ENCODE data around the gene OLAH.
A peak's percentile ranks its signal among the peaks of the same experiment; 100 is the strongest.

The OLAH gene

GRCh38 chr10:15053061-15053460 lies 9.3 kb downstream of the OLAH start:
- Histone ChIP-seq H2AK5ac (ENCODE audit: low read length, severe bottlenecking) (no peak overlapping the region), H3K18ac (ENCODE audit: low read depth in 1 of 2, low read length in 2 of 2) (no peak overlapping the region), H3K36me3 (ENCODE audit: control insufficient read depth in 1 of 2, insufficient read depth in 2 of 2, low read depth in 1 of 2, low read length in 2 of 2) (no peaks in the 10 kb centered on the region), H3K4me1 (ENCODE audit: control insufficient read depth, insufficient read depth, low read depth, low read length) (peaks cover 1% of the 10 kb centered on the region), H2BK120ac (ENCODE audit: low read depth, low read length) (no peak overlapping the region), H3K27ac (ENCODE audit: low read length, poor library complexity, severe bottlenecking) (no peak overlapping the region), H2BK15ac (ENCODE audit: low read depth, poor library complexity, severe bottlenecking) (no peak overlapping the region), H2BK12ac (ENCODE audit: low read length in 2 of 2) (no peak overlapping the region), H3K9ac (ENCODE audit: low read length) (no peak overlapping the region), H3K4me2 (ENCODE audit: low read length, poor library complexity, severe bottlenecking) (no peak overlapping the region), H4K91ac (ENCODE audit: low read length) (no peak overlapping the region), H3K27me3 (ENCODE audit: control insufficient read depth in 1 of 2, insufficient read depth in 1 of 2, low read length in 2 of 2) (no peaks in the 10 kb centered on the region), H3K14ac (ENCODE audit: low read length in 2 of 2) (no peak overlapping the region), H3K23ac (ENCODE audit: low read length in 2 of 2) (no peak overlapping the region), H2BK5ac (ENCODE audit: low read depth, low read length, poor library complexity, severe bottlenecking) (peak overlapping the region; percentile 31), H3K79me1 (replicated peaks; ENCODE audit: low read length, poor library complexity, severe bottlenecking) (no peaks in the 10 kb centered on the region), H3K9me3 (ENCODE audit: control insufficient read depth, low read length) (no peaks in the 10 kb centered on the region), H2AFZ (ENCODE audit: low read depth, low read length) (no peak overlapping the region), H3K4me3 (ENCODE audit: insufficient read depth in 1 of 2, low read depth in 1 of 2, low read length in 2 of 2) (no peak overlapping the region), H3K4ac (ENCODE audit: low read depth in 1 of 2, low read length in 2 of 2) (no peak overlapping the region), H4K8ac (ENCODE audit: low read length) (no peak overlapping the region)
- no peak for DNase-seq
- 97% methylated on average over 3 of the region's 3 CpGs for WGBS

GRCh38 chr10:15058689-15059088 lies 14.9 kb downstream of the OLAH start:
- H3K14ac ChIP-seq (ENCODE audit: low read length in 2 of 2), result no peak overlapping the region
- H3K36me3 ChIP-seq (ENCODE audit: control insufficient read depth in 1 of 2, insufficient read depth in 2 of 2, low read depth in 1 of 2, low read length in 2 of 2), result no peaks in the 10 kb centered on the region

GRCh38 chr10:15059914-15060313 lies 16.2 kb downstream of the OLAH start:
- H3K27me3 ChIP-seq (ENCODE audit: control insufficient read depth in 1 of 2, insufficient read depth in 1 of 2, low read length in 2 of 2), result no peaks in the 10 kb centered on the region
- DNase-seq, result no peak
- H2BK12ac ChIP-seq (ENCODE audit: low read length in 2 of 2), result no peak overlapping the region
- H3K9me3 ChIP-seq (ENCODE audit: control insufficient read depth, low read length), result peaks cover 9% of the 10 kb centered on the region
- H3K14ac ChIP-seq (ENCODE audit: low read length in 2 of 2), result no peak overlapping the region
- H3K23ac ChIP-seq (ENCODE audit: low read length in 2 of 2), result no peak overlapping the region
- no peaks in the 10 kb centered on the region for H3K4me1 ChIP-seq (ENCODE audit: control insufficient read depth, insufficient read depth, low read depth, low read length)
- no peak overlapping the region for H2BK120ac ChIP-seq (ENCODE audit: low read depth, low read length)
- H2AK5ac ChIP-seq (ENCODE audit: low read length, severe bottlenecking), result no peak overlapping the region
- H3K4me3 ChIP-seq (ENCODE audit: insufficient read depth in 1 of 2, low read depth in 1 of 2, low read length in 2 of 2), result no peak overlapping the region
- no peak overlapping the region for H3K4ac ChIP-seq (ENCODE audit: low read depth in 1 of 2, low read length in 2 of 2)
- H2BK15ac ChIP-seq (ENCODE audit: low read depth, poor library complexity, severe bottlenecking), result no peak overlapping the region
- H2BK5ac ChIP-seq (ENCODE audit: low read depth, low read length, poor library complexity, severe bottlenecking), result no peak overlapping the region
- H3K9ac ChIP-seq (ENCODE audit: low read length), result no peak overlapping the region
- H3K79me1 ChIP-seq (replicated peaks; ENCODE audit: low read length, poor library complexity, severe bottlenecking), result no peaks in the 10 kb centered on the region
- no peak overlapping the region for H4K8ac ChIP-seq (ENCODE audit: low read length)
- no peak overlapping the region for H3K4me2 ChIP-seq (ENCODE audit: low read length, poor library complexity, severe bottlenecking)
- 83% methylated on average over 3 of the region's 4 CpGs for WGBS
- no peak overlapping the region for H3K27ac ChIP-seq (ENCODE audit: low read length, poor library complexity, severe bottlenecking)
- no peaks in the 10 kb centered on the region for H3K36me3 ChIP-seq (ENCODE audit: control insufficient read depth in 1 of 2, insufficient read depth in 2 of 2, low read depth in 1 of 2, low read length in 2 of 2)
- H2AFZ ChIP-seq (ENCODE audit: low read depth, low read length), result no peak overlapping the region
- no peak overlapping the region for H3K18ac ChIP-seq (ENCODE audit: low read depth in 1 of 2, low read length in 2 of 2)
- H4K91ac ChIP-seq (ENCODE audit: low read length), result no peak overlapping the region

More at GRCh38 chr10:15058689-15059088, 14.9 kb downstream of the OLAH start:
- Histone ChIP-seq H3K18ac (ENCODE audit: low read depth in 1 of 2, low read length in 2 of 2) (no peak overlapping the region), H2BK5ac (ENCODE audit: low read depth, low read length, poor library complexity, severe bottlenecking) (no peak overlapping the region), H4K91ac (ENCODE audit: low read length) (no peak overlapping the region), H3K9ac (ENCODE audit: low read length) (no peak overlapping the region), H2AK5ac (ENCODE audit: low read length, severe bottlenecking) (no peak overlapping the region), H2BK120ac (ENCODE audit: low read depth, low read length) (no peak overlapping the region), H2AFZ (ENCODE audit: low read depth, low read length) (no peak overlapping the region), H3K27me3 (ENCODE audit: control insufficient read depth in 1 of 2, insufficient read depth in 1 of 2, low read length in 2 of 2) (no peaks in the 10 kb centered on the region), H3K79me1 (replicated peaks; ENCODE audit: low read length, poor library complexity, severe bottlenecking) (no peaks in the 10 kb centered on the region), H2BK12ac (ENCODE audit: low read length in 2 of 2) (no peak overlapping the region), H3K4me2 (ENCODE audit: low read length, poor library complexity, severe bottlenecking) (no peak overlapping the region), H2BK15ac (ENCODE audit: low read depth, poor library complexity, severe bottlenecking) (no peak overlapping the region), H3K9me3 (ENCODE audit: control insufficient read depth, low read length) (peaks cover 8% of the 10 kb centered on the region), H3K23ac (ENCODE audit: low read length in 2 of 2) (no peak overlapping the region), H3K4me3 (ENCODE audit: insufficient read depth in 1 of 2, low read depth in 1 of 2, low read length in 2 of 2) (no peak overlapping the region), H4K8ac (ENCODE audit: low read length) (no peak overlapping the region), H3K27ac (ENCODE audit: low read length, poor library complexity, severe bottlenecking) (no peak overlapping the region), H3K4ac (ENCODE audit: low read depth in 1 of 2, low read length in 2 of 2) (no peak overlapping the region), H3K4me1 (ENCODE audit: control insufficient read depth, insufficient read depth, low read depth, low read length) (no peaks in the 10 kb centered on the region)
- 100% methylated on average over 1 of the region's 1 CpG for WGBS
- no peak for DNase-seq

- 85% methylated on average over 2 of the region's 2 CpGs for WGBS
- Histone ChIP-seq H2AFZ (ENCODE audit: low read depth, low read length) (no peak overlapping the region), H3K9me3 (ENCODE audit: control insufficient read depth, low read length) (peaks cover 16% of the 10 kb centered on the region), H4K8ac (ENCODE audit: low read length) (no peak overlapping the region), H2BK12ac (ENCODE audit: low read length in 2 of 2) (no peak overlapping the region), H3K4ac (ENCODE audit: low read depth in 1 of 2, low read length in 2 of 2) (no peak overlapping the region), H3K27me3 (ENCODE audit: control insufficient read depth in 1 of 2, insufficient read depth in 1 of 2, low read length in 2 of 2) (no peaks in the 10 kb centered on the region), H3K18ac (ENCODE audit: low read depth in 1 of 2, low read length in 2 of 2) (no peak overlapping the region), H3K79me1 (replicated peaks; ENCODE audit: low read length, poor library complexity, severe bottlenecking) (no peaks in the 10 kb centered on the region), H2AK5ac (ENCODE audit: low read length, severe bottlenecking) (no peak overlapping the region), H3K23ac (ENCODE audit: low read length in 2 of 2) (no peak overlapping the region), H3K36me3 (ENCODE audit: control insufficient read depth in 1 of 2, insufficient read depth in 2 of 2, low read depth in 1 of 2, low read length in 2 of 2) (no peaks in the 10 kb centered on the region), H3K9ac (ENCODE audit: low read length) (no peak overlapping the region), H3K14ac (ENCODE audit: low read length in 2 of 2) (no peak overlapping the region), H2BK5ac (ENCODE audit: low read depth, low read length, poor library complexity, severe bottlenecking) (no peak overlapping the region), H3K27ac (ENCODE audit: low read length, poor library complexity, severe bottlenecking) (no peak overlapping the region), H4K91ac (ENCODE audit: low read length) (no peak overlapping the region), H3K4me1 (ENCODE audit: control insufficient read depth, insufficient read depth, low read depth, low read length) (no peaks in the 10 kb centered on the region), H2BK15ac (ENCODE audit: low read depth, poor library complexity, severe bottlenecking) (no peak overlapping the region), H2BK120ac (ENCODE audit: low read depth, low read length) (no peak overlapping the region), H3K4me3 (ENCODE audit: insufficient read depth in 1 of 2, low read depth in 1 of 2, low read length in 2 of 2) (no peak overlapping the region), H3K4me2 (ENCODE audit: low read length, poor library complexity, severe bottlenecking) (no peak overlapping the region)
- DNase-seq, result no peak
Observed at GRCh38 chr10:15060638-15061037, 16.9 kb downstream of the OLAH start.
